HPDE6-E6E7 (cell line): Measurements from ENCODE around the gene OST4.
"Not testable (repeated sequence)": the region's sequence is repeated elsewhere in the genome, so short reads cannot be mapped to it uniquely, and the experiment has no call there.

ENCODE experiments used
- DNase-seq: peaks from one replicate; pipeline ENCODE4 v3.0.0; 2011; ENCODE audit warnings: missing footprints; ENCODE audit errors: extremely low spot score

The OST4 gene

DNA sequence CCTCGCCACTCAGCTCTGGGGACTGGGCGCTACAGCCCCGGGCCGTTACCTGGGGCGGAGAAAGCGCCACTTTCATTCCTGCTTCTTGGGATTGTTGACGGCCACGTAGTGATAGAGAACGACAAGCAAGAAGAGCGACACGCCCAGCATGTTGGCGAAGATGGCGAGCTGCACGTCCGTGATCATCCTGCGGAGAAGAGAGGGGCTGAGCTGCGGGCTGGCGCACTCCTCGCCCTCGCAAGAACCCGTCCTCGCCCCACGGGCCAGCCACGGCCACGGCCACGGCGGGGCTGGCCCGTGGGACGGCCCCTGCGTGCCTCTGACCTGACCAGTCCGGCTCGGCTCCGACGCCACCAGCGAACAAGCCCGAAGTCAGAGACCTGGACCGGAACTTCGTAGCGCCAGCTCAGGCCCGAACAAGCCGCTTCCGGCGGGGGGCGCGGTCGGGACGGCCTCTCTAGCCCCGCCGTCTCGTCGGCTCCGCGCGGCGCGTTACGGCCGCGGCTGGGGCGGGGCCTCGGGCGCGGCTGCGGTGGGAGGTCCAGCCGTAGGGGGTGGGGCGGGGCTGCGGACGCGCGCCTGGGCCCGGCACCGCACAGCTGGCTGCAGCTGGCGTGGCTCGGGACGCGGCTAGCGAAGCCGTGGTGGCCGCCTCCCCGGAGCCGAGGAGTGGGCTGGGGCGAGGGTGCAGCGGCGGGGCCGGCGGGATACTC lies at the start of gene OST4:
TSS of gene OST4 (minus strand) at position 378 of the 713 bp plus-strand sequence.
- peak; percentile 93 for DNase-seq

DNA sequence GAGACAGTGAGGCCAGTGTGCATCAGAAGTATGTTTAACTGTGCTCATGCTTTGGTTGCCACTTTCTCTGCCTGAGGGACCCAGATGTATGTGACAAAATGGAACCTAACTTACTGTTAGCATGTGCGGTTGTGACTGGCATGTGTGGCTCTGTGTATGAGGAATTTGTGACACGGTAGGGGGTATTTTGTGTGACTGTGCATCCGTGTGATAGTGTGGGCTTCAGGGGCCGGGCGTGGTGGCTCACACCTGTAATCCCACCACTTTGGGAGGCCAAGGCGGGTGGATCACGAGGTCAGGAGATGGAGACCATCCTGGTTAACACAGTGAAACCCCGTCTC lies 47.8 kb upstream of the OST4 start:
- not testable (repeated sequence) for DNase-seq

DNA sequence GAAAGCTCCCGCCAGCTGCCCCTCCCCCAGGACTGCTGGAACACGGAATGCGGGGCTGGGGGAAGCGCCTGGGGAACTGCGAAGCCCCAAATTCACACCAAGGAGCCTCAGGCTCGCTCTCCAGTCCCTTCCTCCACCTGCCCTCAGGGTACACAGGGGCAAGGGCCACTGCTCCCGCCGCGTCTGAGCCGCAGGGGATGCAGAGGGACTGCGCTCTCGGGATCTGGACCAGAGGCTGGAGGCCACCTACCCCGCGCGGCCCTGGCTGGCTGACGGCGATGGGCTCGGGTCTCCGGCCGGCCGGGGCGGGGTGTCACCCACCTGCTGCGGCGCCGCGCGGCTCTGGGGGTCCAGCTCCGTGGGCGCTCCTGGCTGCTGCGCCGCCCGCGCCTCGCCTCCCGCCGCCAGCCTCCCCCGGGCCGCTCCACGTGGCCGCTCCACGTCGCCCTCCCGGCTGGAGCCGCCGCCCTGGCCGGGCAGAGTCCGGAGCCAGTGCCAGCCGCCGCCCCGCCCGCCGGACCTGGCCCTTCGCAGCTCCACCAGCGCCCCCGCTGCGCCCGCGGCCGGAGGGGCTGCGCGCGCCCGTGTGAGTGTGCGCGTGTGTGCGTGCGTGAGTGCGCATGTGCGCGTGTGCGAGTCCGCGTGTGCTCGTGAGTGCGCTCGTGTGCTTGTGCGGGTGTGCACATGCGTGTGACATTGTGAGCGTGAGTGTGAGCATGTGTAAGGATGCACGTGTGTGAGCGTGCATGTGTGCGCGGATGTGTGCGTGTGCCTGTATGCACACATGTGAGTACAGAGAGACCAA lies 47.3 kb upstream of the OST4 start, which contains the start of gene CGREF1:
TSS of gene CGREF1 (minus strand) at position 604 of the 805 bp plus-strand sequence. CDS start 14,762 bp downstream, outside the sequence.
- DNase-seq, result no peak

DNA sequence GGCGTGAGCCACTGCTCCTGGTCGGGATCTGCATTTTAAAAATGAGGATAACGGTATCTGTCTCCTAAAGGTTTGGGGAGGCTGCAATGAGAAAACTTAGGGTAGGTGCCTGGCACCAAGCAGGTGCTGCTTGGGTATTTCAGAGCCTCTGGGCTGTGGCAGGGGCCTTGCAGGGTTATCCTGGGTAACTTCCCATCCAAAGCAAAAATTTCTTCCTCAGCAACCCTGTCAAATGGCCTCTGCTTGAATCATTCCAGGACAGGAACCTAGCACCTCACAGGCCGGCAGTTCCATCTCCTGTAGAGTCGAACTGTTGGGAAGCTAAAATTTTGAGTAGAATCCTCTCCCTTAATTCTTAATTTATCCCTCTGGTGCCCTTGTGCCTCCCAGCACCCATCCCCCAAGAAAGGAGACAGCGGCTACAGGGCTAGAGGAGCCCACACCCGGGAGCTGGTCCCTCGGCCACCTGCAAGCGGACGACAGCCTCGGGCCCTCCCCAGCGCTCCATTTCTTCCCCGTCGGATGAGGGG lies 46.6 kb upstream of the OST4 start:
- DNase-seq, result no peak

DNA sequence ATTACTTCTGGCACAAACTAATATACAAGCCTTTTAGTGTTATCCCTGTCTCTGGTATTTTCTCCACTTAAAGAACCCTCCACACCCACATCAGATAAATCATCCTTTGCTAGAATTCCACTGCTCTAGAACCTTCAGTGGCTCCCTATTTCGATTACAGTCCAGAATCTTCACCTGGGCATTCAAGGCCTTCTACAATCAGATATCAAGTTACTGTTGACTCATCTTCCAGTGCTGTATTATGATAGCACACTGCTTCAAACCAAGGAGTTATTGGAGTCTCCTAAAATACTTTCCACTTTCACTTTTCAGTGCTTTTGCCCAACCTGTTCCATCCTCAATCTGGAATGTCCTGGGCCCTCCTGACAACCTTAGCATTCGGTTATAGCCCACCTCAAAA lies 44.1 kb upstream of the OST4 start:
- DNase-seq, result no peak

DNA sequence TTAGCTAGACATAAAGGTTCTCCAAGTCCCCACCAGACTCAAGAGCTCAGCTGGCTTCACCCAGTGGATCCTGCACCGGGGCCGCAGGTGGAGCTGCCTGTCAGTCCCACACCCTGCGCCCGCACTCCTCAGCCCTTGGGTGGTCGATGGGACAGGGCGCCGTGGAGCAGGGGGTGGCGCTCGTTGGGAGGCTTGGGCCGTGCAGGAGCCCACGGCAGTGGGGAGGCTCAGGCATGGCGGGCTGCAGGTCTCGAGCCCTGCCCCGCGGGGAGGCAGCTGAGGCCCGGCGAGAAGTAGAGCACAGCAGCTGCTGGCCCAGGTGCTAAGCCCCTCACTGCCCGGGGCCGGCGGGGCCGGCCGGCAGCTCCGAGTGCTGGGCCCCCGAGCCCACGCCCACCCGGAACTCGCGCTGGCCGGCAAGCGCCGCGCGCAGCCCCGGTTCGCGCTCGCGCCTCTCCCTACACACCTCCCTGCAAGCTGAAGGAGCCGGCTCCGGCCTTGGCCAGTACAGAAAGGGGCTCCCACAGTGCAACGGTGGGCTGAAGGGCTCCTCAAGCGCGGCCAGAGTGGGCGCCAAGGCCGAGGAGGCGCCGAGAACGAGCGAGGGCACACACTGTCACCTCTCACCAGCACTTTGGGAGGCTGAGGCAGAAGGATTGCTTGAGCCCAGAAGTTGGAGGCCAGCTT lies 40.1 kb upstream of the OST4 start:
- DNase-seq, result not testable (repeated sequence)

DNA sequence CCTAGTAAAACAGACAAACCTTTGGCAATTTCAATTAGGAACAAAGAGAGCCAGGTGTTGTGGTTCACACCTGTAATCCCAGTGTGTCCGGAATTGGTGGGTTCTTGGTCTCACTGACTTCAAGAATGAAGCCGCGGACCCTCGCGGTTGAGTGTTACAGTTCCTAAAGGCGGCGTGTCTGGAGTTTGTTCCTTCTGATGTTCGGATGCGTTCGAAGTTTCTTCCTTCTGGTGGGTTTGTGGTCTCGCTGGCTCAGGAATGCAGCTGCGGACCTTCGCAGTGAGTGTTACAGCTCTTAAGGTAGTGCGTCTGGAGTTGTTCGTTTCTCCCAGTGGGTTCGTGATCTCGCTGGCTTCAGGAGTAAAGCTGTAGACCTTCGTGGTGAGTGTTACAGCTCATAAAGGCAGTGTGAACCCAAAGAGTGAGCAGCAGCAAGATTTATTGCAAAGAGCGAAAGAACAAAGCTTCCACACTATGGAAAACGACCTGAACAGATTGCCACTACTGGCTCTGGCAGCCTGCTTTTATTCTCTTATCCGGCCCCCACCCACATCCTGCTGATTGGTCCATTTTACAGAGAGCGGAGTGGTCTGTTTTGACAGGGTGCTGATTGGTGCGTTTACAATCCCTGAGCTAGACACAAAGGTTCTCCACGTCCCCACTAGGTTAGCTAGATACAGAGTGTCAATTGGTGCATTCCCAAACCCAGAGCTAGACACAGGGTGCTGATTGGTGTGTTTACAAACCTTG lies 39.3 kb upstream of the OST4 start:
- DNase-seq, result not testable (repeated sequence)

DNA sequence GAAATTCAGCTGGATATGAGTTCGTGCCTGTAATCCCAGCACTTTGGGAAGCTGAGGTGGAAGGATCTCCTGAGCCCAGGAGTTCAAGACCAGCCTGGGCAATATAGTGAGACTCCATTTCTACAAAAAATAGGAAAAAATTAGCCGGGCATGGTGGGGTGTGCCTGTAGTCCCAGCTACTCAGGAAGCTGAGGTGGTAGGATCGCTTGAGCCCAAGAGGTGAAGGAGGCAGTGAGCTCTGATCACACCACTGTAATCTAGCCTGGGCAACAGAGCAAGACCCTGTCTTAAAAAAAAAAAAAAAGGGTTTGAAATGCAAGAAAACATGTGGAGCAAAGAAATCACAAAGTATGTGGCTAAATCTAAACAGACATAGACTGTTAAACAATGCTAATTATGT lies 37.6 kb upstream of the OST4 start:
- DNase-seq, result no peak

DNA sequence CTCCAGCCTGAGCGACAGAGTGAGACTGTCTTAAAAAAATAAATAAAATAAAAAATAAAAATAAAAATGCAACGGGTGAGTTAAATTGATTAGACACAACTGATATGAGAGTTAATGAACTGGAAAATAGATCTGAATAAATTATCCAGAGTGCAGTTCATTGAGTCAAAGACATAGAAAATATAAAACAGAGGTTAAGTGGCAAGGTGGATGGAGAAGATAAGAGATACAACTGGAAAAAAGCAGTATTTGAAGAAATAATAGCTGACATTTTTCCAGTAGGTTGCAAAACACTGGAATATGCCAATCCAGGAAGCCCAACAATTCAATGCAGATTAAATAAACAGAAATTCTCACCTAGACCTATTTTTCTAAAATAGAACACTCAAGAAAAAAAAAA lies 36.8 kb upstream of the OST4 start:
- no peak for DNase-seq

DNA sequence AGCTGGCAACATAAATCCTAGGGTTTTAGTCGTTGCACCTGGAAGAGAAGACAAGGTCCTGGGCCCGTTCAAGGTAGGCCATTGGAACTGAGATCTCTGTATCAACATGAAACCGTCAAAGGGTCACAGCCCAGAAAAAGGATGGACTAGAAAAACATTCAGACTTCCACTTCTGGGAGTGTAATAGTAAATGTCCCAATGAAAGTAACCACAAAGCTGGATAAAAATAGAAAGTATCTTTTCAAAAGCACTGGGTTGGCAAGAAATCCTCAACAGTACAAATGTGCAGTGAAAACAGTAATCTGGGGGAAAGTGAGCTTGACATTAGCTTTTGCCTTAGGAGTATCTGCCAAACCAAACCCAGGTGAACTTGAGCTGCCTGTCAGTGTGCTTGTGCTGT lies 34.5 kb upstream of the OST4 start:
- DNase-seq, result no peak

DNA sequence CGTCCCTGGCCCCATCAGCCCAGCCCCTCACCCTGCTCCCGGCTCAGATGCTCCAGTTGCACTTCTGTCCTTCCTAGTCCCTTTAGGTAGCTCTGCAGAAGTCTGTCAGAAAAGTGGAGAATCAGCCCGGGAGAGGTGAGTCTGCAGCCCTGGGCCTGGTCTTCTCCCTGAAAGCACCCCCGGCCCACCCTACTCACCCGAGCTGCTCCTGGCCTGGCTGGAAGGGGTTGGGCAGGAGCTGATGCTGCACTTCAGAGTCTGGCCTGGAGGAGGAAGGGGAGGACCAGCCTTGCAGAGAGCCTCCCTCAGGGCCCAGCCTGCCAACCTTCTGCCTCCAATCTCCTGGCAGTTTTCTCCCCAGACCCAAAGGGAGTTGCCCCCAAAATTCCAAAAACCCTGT lies 30.9 kb upstream of the OST4 start:
- no peak for DNase-seq

DNA sequence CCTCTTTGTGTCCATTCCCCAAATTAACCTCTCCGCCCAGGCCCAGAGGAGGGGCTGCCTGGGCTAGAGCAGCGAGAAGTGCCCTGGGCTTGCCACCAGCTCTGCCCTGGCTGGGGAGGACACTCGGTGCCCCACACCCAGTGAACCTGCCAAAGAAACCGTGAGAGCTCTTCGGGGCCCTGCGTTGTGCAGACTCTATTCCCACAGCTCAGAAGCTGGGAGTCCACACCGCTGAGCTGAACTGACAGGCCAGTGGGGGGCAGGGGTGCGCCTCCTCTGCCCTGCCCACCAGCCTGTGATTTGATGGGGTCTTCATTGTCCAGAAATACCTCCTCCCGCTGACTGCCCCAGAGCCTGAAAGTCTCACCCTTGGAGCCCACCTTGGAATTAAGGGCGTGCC lies 28.6 kb upstream of the OST4 start:
- DNase-seq, result no peak

DNA sequence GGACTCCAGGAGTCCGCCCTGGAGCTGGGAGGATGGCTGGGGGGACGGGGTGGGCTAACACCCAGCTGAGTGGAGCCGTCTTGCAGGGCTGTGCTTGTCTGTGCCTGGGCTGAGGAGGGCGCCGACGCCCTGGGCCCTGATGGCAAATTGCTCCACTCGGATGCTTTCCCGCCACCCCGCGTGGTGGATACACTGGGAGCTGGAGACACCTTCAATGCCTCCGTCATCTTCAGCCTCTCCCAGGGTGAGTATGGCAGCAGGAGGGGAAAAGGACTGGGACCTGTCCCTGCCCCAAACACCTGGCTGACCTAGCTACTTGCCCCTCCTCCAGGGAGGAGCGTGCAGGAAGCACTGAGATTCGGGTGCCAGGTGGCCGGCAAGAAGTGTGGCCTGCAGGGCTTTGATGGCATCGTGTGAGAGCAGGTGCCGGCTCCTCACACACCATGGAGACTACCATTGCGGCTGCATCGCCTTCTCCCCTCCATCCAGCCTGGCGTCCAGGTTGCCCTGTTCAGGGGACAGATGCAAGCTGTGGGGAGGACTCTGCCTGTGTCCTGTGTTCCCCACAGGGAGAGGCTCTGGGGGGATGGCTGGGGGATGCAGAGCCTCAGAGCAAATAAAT lies 28.0 kb upstream of the OST4 start:
- DNase-seq, result no peak

DNA sequence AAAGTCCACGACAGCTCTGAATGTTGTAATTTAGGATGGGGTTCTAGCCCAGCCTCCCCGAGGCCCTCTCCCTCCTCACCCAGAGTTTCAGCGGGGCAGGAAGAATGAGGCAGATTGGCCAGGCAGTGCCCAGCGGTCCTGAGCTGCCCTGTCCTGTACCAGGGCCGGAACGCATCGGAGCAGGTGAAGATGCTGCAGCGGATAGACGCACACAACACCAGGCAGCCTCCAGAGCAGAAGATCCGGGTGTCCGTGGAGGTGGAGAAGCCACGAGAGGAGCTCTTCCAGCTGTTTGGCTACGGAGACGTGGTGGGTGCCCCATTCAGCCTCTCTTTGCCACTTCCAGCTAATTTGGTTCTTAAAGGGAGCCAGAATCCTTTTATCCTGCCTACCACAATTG lies 25.9 kb upstream of the OST4 start:
- no peak for DNase-seq

DNA sequence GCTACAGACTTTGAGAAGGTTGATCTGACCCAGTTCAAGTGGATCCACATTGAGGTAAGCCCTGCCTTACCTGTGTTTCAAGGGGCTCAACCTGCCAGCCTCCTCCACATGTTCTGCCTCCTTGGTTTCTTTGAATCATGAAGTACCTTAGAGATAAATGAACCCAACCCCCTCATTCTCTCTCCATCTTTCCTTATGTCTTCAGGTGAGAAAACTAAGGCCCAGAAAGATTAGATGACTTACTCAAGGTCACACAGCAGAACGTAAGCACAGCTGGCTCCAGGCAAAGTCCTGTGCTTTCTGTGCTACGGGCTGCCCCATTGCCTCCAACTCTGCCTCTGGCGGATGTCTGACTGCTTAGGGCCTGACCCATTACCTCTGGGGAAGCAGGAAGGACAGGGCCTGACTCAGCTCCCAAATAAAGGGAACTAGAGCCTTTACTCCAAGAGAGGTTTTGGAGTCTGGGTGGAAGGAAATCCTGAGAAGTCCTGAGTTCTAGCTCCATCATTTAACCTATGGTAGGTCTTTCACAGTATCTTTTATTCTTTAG lies 25.4 kb upstream of the OST4 start:
- no peak for DNase-seq

DNA sequence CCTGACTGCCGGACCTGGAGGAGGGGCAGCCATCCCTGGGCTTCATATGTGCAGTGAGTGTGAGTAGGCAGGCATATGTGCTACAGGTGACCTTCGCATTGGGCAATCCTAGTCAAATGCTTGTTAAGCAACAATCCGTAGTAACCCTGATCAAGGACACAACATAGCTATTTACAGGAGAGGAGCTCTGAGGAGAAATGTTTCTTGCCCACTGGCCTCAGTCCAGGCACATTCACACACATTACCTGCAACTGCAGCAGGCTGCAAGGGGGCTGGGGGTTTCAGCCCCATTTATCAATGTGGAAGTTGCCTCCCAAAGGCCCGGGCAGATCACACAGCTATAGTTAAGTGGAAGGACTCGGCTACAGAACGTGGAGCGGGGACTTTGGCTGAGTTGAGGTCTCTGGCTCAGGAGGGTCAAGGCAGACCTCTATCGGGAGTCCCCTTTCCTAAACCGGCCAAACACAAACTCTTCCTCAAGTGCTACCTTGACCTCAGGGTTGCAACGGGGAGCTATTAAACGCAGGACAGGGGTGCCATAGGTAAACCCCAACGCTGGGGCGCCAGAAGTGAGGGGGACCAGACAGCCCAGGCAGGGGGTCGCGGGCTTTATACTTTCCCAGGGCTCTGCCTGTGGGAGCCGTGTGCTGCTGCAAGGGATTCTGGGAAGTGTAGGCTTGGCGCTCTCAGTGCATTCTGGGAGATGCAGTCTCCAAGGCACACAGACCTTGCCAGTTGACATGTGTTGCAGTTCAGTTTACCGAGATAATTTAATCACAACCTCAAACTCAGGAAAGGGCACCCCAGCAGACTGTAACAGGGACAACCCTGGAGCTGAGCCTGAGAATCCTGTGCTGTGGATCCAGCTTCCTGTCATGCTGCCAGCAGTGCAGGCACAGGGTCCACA lies 24.5 kb upstream of the OST4 start:
- DNase-seq, result peak; percentile 69

DNA sequence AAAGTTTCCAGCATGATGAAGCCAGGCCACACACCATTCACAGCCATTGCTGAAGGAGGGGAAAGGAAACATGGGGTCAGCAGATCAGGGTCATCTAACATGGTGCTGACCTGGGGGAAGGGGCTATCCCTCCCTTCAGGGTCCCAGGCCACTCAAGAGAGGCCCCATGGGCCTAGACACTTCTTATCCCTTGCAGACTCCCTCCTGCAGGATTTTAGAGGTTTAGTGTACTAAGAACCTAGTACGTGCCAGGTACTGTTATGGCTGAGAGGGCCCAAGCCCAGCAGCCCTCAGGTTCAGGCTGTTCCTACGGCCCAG lies 23.9 kb upstream of the OST4 start:
- no peak for DNase-seq

DNA sequence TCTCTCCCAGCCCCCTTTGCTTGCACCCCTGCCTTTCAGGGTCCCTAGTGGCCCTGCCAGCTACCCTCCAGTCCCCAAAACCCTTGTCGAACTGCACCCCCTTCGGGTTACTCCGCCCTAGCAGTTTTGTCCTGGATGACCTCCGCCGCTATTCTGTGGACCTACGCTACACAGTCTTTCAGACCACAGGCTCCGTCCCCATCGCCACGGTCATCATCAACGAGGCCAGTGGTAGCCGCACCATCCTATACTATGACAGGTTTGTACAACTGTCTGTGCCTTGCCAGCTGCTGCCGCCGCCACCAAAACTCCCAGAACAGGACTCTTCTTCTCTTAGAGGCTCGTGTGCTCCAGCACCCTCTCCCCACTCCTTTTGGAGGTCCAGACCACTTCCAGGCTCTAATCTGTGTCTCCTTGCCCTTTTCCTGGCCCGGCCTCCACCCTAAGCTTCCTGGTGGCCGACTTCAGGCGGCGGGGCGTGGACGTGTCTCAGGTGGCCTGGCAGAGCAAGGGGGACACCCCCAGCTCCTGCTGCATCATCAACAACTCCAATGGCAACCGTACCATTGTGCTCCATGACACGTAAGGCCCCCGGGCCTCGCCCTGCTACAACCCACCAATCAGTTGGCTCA lies 23.0 kb upstream of the OST4 start:
- DNase-seq, result no peak
